K562 (cell line): Measurements from ENCODE around the gene PPM1N. TPM values are rescaled to one million over a fixed set of nuclear protein-coding genes. Genes with fewer than 3 reads are reported as not detected.

Experiments
- BRD4 ChIP-seq: fragments of 200-600 bp; sonication (generic); IDR thresholded peaks from 2 replicates; pipeline ENCODE4 v1.6.1; 2017; ENCODE audit warnings: inconsistent platforms
- C11orf30 ChIP-seq: fragments of 450-650 bp; IDR thresholded peaks from 2 replicates; pipeline ENCODE4 v1.6.1; 2016; ENCODE audit warnings: low read depth, mild to moderate bottlenecking
- CEBPB ChIP-seq: fragments of 450-650 bp; IDR thresholded peaks from 2 replicates; pipeline ENCODE4 v1.6.1; 2016; ENCODE audit warnings: missing genetic modification characterization, missing compliant biosample characterization
- FOXJ2 ChIP-seq: fragments of 200-800 bp; sonication (Bioruptor generic); IDR thresholded peaks from 2 replicates; pipeline ENCODE4 v1.6.1; 2016; ENCODE audit warnings: missing genetic modification characterization, missing compliant biosample characterization
- FOXP1 ChIP-seq: sonication (generic); formaldehyde crosslinking; IDR thresholded peaks from 2 replicates; pipeline ENCODE4 v1.8.0; 2022; ENCODE audit warnings: mild to moderate bottlenecking, missing genetic modification reagents
- MBD2 ChIP-seq: sonication (generic); IDR thresholded peaks from 2 replicates; pipeline ENCODE4 v1.6.1; 2016; ENCODE audit warnings: low read depth, borderline replicate concordance
- MCM3 ChIP-seq: fragments of 450-650 bp; IDR thresholded peaks from 2 replicates; pipeline ENCODE4 v1.6.1; 2016
- NR2C1 ChIP-seq, 2 experiments: fragments of 450-650 bp; IDR thresholded peaks; 2 replicates each; pipeline ENCODE4 v1.6.1; 2017; ENCODE audit warnings: mild to moderate bottlenecking in 2 of 2, antibody characterized with exemption in 1 of 2, inconsistent platforms in 1 of 2, missing compliant biosample characterization in 1 of 2, missing genetic modification characterization in 1 of 2
- NR2C2 ChIP-seq, 2 experiments: fragments of 200-800 bp in 1 of 2; sonication (Bioruptor generic) in 1 of 2; sonication (generic) in 1 of 2; formaldehyde crosslinking in 1 of 2; IDR thresholded peaks; 2 replicates each; pipeline versions ENCODE4 v1.6.1 to v1.8.0; 2016 to 2022; ENCODE audit warnings: mild to moderate bottlenecking in 1 of 2, missing compliant biosample characterization in 1 of 2, missing genetic modification characterization in 1 of 2, missing genetic modification reagents in 1 of 2
- REST ChIP-seq, 2 experiments: fragments of 450-650 bp; formaldehyde crosslinking in 1 of 2; IDR thresholded peaks; 2 replicates each; pipeline versions ENCODE4 v1.4.0 to v1.6.1; 2014 to 2020; ENCODE audit warnings: mild to moderate bottlenecking in 2 of 2, borderline replicate concordance in 1 of 2, low read depth in 1 of 2
- SAFB ChIP-seq: fragments of 200-400 bp; formaldehyde crosslinking; IDR thresholded peaks from 2 replicates; pipeline ENCODE4 v1.6.1; 2017; ENCODE audit warnings: low read depth, low read length, borderline replicate concordance
- SNRNP70 ChIP-seq: fragments of 200-400 bp; formaldehyde crosslinking; optimal IDR thresholded peaks from 2 replicates; pipeline ENCODE3; 2017; ENCODE audit warnings: low read depth, low read length
- SRF ChIP-seq, 2 experiments: fragments of 250-450, 450-650 bp in 1 of 2; sonication (Bioruptor Pico) in 1 of 2; sonication (generic) in 1 of 2; formaldehyde crosslinking; IDR thresholded peaks; 2 replicates each; pipeline versions ENCODE4 v1.5.0 to v1.5.1; 2020 to 2022; ENCODE audit warnings: mild to moderate bottlenecking in 1 of 2, missing genetic modification reagents in 1 of 2
- SRSF3 ChIP-seq: fragments of 200-400 bp; formaldehyde crosslinking; IDR thresholded peaks from 2 replicates; pipeline ENCODE4 v1.6.1; 2016; ENCODE audit warnings: mild to moderate bottlenecking, low read length, moderate library complexity; ENCODE audit not compliant: insufficient read depth
- TAF1 ChIP-seq: IDR thresholded peaks from 2 replicates; pipeline ENCODE4 v1.6.1; 2011; ENCODE audit warnings: mild to moderate bottlenecking, low read length, moderate library complexity; ENCODE audit not compliant: insufficient read depth, control insufficient read depth, severe bottlenecking; ENCODE audit errors: extremely low read depth
- YBX1 ChIP-seq: fragments of 450-650 bp; IDR thresholded peaks from 2 replicates; pipeline ENCODE4 v1.7.1; 2016; ENCODE audit warnings: mild to moderate bottlenecking
- ZNF239 ChIP-seq: fragments of 250-450 bp; sonication (Bioruptor Pico); IDR thresholded peaks from 2 replicates; pipeline ENCODE4 v1.4.0; 2020; ENCODE audit warnings: mild to moderate bottlenecking
- ZZZ3 ChIP-seq: fragments of 450-650 bp; IDR thresholded peaks from 2 replicates; pipeline ENCODE4 v1.6.1; 2016; ENCODE audit warnings: antibody characterized with exemption, mild to moderate bottlenecking, moderate library complexity
- polyA plus RNA-seq, 8 experiments: library from polyadenylated mRNA; depleted of rRNA in 4 of 8; stranded (reverse) in 5 of 8; unstranded in 3 of 8; fragments of >200 nt; fragmentation: Nextera tagmentation in 2 of 8; fragmentation: Illumina TruSeq in 1 of 8; extraction: Ambion mirVana in 2 of 8; extraction: Trizol in 1 of 8; gene quantifications; 2 replicates each; pipeline versions ENCODE4 v1.2.1 to v1.2.3, GENCODE V29; 2011 to 2014; ENCODE audit warnings: inconsistent platforms in 1 of 8, missing spikeins in 1 of 8
- total RNA-seq, 7 experiments: library from RNA; depleted of rRNA in 6 of 7; stranded (reverse); fragments of >200 nt in 6 of 7; fragmentation: Illumina TruSeq in 2 of 7; extraction: Trizol in 2 of 7; gene quantifications; 2 replicates each; pipeline versions ENCODE4 v1.2.1 to v1.2.3, GENCODE V29; 2011 to 2021; ENCODE audit warnings: low replicate concordance in 1 of 7

Gene PPM1N
- total and polyA plus RNA-seq, 9 of the 15 experiments (the other 6 are each of a cell fraction or from before 2014, with no cell fraction given): 4.5 to 15.6 (median 8.7) TPM

DNA sequence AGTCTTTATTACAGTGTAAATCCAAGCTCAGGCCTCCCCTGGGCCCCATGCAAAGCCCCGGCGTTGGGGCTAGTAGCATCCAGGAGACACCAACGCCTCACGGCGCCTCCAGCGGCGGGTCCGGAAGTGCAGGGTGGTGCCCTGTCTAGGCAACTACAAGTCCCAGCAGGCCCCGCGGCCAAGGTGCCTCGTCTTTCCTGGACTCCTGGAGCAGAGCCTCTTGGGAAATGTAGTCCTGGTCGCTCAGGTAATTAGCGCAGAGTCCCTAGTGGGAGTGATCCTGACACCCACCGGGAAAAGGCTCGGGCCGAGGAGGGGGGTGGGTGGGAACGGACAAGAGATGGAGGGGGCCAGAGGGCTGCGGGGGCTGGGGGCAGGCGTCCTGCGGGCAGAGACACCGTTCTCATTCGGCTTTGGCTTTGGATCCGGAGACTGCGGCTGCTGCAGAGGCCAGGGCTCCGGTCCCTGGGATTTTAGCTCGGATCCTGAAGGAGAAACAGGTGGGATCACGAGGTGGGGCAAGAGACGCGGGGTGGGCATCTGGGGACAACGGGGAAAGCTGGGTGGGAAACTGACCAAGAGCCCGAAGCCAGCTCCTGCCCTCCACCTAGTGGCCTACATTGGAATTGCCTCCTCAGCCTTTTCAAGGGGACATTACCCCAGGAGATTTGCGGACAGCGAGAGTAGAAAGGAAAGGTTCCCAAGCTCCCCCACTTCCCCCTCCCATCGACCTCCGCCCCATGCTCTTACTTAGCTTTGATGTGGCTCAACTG lies 12.8 kb upstream of the PPM1N start (continued):
- TF ChIP-seq NR2C2 (CRISPR knock-in tag; IDR thresholded peaks at IDR 0.05) (no peak), NR2C2 (tag; IDR thresholded peaks at IDR 0.05) (peak; percentile 34; the same call in 1 of the 2 replicates), ZZZ3 (no peak), C11orf30 (peak; percentile 90), NR2C1 (IDR thresholded peaks at IDR 0.05) (no peak), NR2C1 (tag; IDR thresholded peaks at IDR 0.05) (peak; percentile 53), REST (IDR thresholded peaks at IDR 0.05; ENCODE audit: borderline replicate concordance) (peak; percentile 60; the same call in 1 of the 2 replicates), REST (CRISPR knock-in tag; IDR thresholded peaks at IDR 0.05; ENCODE audit: low read depth) (no peak), ZNF239 (CRISPR knock-in tag) (no peak; the same call in 1 of the 2 replicates), MBD2 (peak; percentile 82), SNRNP70 (no peak), SRF (CRISPR knock-in tag; IDR thresholded peaks at IDR 0.05) (peak in 1 of 2 experiments; percentile 57; a peak in 1 of 4 replicates), SRSF3 (no peak), YBX1 (no peak), FOXP1 (no peak), TAF1 (peak; percentile 22), BRD4 (no peak), MCM3 (no peak), CEBPB (tag) (no peak), FOXJ2 (peak; percentile 67; the same call in 1 of the 2 replicates), SAFB (no peak)
